ENCODE data around the gene GSTT4.

DNA sequence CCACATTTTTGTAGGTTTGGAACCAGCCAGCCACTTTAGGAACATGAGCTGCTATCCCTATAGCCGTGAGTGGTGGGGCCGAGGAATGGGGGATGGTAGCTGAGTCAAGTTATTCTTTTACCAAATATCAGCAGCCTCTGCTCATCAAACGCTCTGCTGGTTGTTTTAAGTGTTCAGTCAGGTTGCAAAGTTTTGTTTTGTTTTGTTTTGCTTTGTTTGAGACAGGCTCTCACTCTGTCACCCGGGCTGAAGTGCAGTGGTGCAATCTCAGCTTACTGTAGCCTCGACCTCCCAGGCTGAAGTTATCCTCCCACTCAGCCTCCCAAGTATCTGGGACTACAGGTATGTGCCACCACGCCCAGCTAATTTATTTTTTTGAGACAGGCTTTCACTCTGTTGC is 20.2 kb upstream of the GSTT4 start:
- TF ChIP-seq, protein P1, sequence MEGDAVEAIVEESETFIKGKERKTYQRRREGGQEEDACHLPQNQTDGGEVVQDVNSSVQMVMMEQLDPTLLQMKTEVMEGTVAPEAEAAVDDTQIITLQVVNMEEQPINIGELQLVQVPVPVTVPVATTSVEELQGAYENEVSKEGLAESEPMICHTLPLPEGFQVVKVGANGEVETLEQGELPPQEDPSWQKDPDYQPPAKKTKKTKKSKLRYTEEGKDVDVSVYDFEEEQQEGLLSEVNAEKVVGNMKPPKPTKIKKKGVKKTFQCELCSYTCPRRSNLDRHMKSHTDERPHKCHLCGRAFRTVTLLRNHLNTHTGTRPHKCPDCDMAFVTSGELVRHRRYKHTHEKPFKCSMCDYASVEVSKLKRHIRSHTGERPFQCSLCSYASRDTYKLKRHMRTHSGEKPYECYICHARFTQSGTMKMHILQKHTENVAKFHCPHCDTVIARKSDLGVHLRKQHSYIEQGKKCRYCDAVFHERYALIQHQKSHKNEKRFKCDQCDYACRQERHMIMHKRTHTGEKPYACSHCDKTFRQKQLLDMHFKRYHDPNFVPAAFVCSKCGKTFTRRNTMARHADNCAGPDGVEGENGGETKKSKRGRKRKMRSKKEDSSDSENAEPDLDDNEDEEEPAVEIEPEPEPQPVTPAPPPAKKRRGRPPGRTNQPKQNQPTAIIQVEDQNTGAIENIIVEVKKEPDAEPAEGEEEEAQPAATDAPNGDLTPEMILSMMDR (IDR thresholded peaks at IDR 0.05; ENCODE audit: poor library complexity, severe bottlenecking): no peak
- TF ChIP-seq EP300 (conservative IDR thresholded peaks at IDR 0.05; ENCODE audit: poor library complexity, severe bottlenecking) (no peak), RAD21 (conservative IDR thresholded peaks at IDR 0.05) (no peak), POLR2AphosphoS5 (IDR thresholded peaks at IDR 0.05) (no peak)
- TF ChIP-seq, protein P2, sequence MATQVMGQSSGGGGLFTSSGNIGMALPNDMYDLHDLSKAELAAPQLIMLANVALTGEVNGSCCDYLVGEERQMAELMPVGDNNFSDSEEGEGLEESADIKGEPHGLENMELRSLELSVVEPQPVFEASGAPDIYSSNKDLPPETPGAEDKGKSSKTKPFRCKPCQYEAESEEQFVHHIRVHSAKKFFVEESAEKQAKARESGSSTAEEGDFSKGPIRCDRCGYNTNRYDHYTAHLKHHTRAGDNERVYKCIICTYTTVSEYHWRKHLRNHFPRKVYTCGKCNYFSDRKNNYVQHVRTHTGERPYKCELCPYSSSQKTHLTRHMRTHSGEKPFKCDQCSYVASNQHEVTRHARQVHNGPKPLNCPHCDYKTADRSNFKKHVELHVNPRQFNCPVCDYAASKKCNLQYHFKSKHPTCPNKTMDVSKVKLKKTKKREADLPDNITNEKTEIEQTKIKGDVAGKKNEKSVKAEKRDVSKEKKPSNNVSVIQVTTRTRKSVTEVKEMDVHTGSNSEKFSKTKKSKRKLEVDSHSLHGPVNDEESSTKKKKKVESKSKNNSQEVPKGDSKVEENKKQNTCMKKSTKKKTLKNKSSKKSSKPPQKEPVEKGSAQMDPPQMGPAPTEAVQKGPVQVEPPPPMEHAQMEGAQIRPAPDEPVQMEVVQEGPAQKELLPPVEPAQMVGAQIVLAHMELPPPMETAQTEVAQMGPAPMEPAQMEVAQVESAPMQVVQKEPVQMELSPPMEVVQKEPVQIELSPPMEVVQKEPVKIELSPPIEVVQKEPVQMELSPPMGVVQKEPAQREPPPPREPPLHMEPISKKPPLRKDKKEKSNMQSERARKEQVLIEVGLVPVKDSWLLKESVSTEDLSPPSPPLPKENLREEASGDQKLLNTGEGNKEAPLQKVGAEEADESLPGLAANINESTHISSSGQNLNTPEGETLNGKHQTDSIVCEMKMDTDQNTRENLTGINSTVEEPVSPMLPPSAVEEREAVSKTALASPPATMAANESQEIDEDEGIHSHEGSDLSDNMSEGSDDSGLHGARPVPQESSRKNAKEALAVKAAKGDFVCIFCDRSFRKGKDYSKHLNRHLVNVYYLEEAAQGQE (IDR thresholded peaks at IDR 0.05; ENCODE audit: borderline replicate concordance): no peak
